HG02970 (cell line): ENCODE data around the gene CFAP100.

Experiments used
- ATAC-seq: cut with Tn5 transposase; IDR thresholded peaks from one replicate; pipeline ENCODE4 v1.9.1; 2021; ENCODE audit warnings: mild to moderate bottlenecking, moderate library complexity, moderate number of reproducible peaks; ENCODE audit not compliant: unreplicated experiment, low FRiP score

Gene CFAP100

GRCh38 chr3:126456766-126457388 is 62.2 kb downstream of the CFAP100 start:
- ATAC-seq, result no peak

- ATAC-seq, result no peak
Observed at GRCh38 chr3:126459111-126459762, 64.5 kb downstream of the CFAP100 start.

GRCh38 chr3:126459763-126460127 is 65.0 kb downstream of the CFAP100 start:
- no peak for ATAC-seq

GRCh38 chr3:126460381-126460780 is 65.7 kb downstream of the CFAP100 start:
- no peak for ATAC-seq

GRCh38 chr3:126461450-126462070 is 66.9 kb downstream of the CFAP100 start:
- no peak for ATAC-seq

- ATAC-seq, result no peak
Observed at GRCh38 chr3:126463521-126463920, 68.8 kb downstream of the CFAP100 start.

GRCh38 chr3:126464093-126464492 is 69.4 kb downstream of the CFAP100 start:
- no peak for ATAC-seq

- no peak for ATAC-seq
Observed at GRCh38 chr3:126464494-126464893, 69.8 kb downstream of the CFAP100 start.

GRCh38 chr3:126464997-126465396 is 70.3 kb downstream of the CFAP100 start:
- no peak for ATAC-seq

- no peak for ATAC-seq
Observed at GRCh38 chr3:126465928-126466544, 71.3 kb downstream of the CFAP100 start.

- no peak for ATAC-seq
Observed at GRCh38 chr3:126466886-126467610, 72.3 kb downstream of the CFAP100 start.

- no peak for ATAC-seq
Observed at GRCh38 chr3:126467611-126467955, 72.9 kb downstream of the CFAP100 start.

GRCh38 chr3:126468028-126468891 is 73.6 kb downstream of the CFAP100 start:
- ATAC-seq, result no peak

- ATAC-seq, result no peak
Observed at GRCh38 chr3:126469479-126469878, 74.8 kb downstream of the CFAP100 start.

GRCh38 chr3:126472277-126473006 is 77.7 kb downstream of the CFAP100 start:
- ATAC-seq, result no peak

GRCh38 chr3:126473292-126474168 is 78.8 kb downstream of the CFAP100 start:
- ATAC-seq, result no peak

GRCh38 chr3:126474498-126475412 is 80.0 kb downstream of the CFAP100 start:
- ATAC-seq, result peak; percentile 17
